Fibroblast of pulmonary artery (primary cell): ENCODE data around the gene GSC2.

Experiments
- DNase-seq: peaks from one replicate; pipeline ENCODE4 v3.0.0-alpha.2; 2010; ENCODE audit warnings: low read depth
- H3K4me3 ChIP-seq: replicated peaks from 2 replicates; pipeline ENCODE4 v1.5.1; 2011; ENCODE audit warnings: low read depth, mild to moderate bottlenecking, control low read depth, low read length, moderate library complexity
- TF ChIP-seq, protein P1 (sequence below): IDR thresholded peaks from 2 replicates; pipeline ENCODE4 v1.5.1; 2011; ENCODE audit warnings: mild to moderate bottlenecking, control low read depth, low read length, inconsistent platforms; ENCODE audit errors: missing control alignments

GSC2 gene

DNA sequence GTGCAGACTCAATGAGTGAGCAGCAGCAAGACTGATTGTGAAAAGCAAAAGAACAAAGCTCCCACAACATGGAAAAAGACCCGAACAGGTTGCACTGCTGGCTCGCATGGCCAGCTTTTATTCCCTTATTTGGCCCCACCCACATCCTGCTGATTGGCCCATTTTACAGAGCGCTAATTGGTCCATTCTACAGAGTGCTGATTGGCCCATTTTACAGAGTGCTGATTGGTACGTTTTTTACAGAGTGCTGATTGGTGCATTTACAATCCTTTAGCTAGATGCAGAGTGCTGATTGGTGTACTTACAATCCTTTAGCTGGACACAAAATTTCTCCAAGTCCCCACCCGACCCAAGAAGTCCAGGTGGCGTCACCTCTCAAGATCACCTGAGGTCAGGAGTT is 43.8 kb upstream of the GSC2 start:
- TF ChIP-seq, protein P1, sequence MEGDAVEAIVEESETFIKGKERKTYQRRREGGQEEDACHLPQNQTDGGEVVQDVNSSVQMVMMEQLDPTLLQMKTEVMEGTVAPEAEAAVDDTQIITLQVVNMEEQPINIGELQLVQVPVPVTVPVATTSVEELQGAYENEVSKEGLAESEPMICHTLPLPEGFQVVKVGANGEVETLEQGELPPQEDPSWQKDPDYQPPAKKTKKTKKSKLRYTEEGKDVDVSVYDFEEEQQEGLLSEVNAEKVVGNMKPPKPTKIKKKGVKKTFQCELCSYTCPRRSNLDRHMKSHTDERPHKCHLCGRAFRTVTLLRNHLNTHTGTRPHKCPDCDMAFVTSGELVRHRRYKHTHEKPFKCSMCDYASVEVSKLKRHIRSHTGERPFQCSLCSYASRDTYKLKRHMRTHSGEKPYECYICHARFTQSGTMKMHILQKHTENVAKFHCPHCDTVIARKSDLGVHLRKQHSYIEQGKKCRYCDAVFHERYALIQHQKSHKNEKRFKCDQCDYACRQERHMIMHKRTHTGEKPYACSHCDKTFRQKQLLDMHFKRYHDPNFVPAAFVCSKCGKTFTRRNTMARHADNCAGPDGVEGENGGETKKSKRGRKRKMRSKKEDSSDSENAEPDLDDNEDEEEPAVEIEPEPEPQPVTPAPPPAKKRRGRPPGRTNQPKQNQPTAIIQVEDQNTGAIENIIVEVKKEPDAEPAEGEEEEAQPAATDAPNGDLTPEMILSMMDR = no peak
- DNase-seq = no peak
- no peak overlapping the region for H3K4me3 ChIP-seq

DNA sequence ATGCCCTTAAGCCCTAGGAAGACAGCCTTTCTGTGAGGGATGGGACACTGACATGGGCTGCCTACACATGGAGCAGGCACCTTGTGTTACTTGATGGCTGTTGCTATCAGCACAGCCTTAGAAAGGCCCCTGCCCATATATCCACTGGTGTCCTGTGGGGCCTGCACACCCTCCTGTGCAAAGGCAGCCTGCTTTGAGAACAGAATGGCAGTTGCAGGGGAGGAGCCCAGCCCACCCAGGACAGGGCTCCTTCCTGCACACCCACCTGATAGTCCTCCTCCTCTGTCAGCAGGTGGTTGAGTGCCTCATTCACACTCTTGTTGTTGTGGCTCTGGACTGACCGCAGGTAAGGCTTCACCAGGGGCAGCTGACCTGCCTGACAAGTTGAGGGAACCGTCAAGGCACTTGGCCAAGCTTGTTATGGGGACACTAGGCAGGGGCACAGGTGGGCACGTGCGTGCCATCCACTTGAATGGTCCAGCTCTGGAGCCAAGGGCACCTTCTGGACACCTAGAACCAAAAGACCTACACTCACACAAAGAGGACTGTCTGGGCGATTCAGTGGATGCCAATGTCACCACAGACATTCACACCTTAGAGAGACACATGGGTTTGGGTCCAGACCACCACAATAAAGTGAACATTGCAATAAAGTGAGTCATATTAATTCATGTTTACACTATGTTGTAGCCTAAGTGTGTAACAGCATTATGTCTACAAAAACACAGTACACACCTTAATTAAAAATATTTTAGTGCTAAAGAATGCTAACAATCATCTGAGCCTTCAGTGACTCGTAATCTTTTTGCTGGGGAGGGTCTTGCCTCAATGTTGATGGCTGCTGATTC is 37.8 kb upstream of the GSC2 start:
- DNase-seq = no peak

DNA sequence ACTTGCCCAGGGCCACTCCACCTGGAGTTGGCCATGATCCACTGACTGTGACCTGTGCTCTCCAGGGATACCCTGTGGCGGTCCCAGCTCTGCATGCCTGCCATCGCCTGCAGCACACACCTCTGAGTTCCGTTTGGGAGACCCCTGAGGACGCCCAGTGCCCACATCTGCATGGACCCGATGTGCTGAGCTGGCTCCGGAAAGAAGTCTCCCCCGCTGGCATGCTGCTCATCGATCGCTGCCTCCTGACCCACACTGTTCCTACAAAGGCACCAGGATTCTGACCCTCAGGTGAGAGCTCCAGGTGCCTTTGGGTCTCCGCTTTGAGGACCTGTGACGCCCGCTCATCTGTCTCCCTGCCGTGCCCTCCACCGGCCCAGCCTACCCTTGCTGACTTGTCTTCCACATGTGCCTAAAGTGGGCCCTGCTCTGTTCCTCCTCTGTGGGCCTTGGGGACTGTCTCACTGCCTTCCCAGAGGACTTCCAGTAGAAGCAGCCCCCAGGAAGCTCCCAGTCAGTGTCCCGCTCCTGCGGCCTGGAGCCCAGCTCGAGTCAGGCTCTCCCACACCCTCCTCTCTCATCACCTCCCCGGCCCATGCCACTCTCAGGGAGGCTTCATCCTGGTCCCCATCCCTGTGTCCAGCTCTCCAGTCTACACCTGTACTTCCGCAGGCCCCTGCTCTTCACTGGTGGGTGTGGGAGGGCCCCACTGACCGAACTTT is 34.3 kb upstream of the GSC2 start:
- TF ChIP-seq, protein P1 = no peak
- no peak for DNase-seq
- H3K4me3 ChIP-seq = no peak overlapping the region

More for the DNA sequence above, 37.8 kb upstream of the GSC2 start:
- TF ChIP-seq, protein P1 = no peak
- H3K4me3 ChIP-seq = no peak overlapping the region

DNA sequence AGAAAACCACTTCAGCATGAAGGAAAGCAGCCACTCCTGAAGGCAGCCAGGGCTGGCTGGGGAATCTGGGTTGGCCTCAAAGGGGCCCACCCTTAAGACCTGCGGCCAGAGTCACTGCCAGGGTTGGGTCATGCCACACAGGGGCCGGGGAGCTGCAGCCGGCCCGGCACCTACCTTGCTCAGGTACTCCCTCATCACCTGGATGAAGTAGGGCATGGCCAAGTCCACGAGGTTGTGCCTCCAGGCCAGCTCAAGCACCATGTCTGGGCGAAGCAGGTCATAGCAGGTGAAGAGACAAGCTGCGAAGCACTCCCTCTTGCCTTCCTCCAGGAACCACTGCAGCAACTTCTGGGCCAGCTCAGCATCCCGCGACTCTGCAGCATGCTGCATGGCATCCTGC is 33.1 kb upstream of the GSC2 start:
- no peak overlapping the region for H3K4me3 ChIP-seq
- no peak for DNase-seq
- TF ChIP-seq, protein P1 = no peak

DNA sequence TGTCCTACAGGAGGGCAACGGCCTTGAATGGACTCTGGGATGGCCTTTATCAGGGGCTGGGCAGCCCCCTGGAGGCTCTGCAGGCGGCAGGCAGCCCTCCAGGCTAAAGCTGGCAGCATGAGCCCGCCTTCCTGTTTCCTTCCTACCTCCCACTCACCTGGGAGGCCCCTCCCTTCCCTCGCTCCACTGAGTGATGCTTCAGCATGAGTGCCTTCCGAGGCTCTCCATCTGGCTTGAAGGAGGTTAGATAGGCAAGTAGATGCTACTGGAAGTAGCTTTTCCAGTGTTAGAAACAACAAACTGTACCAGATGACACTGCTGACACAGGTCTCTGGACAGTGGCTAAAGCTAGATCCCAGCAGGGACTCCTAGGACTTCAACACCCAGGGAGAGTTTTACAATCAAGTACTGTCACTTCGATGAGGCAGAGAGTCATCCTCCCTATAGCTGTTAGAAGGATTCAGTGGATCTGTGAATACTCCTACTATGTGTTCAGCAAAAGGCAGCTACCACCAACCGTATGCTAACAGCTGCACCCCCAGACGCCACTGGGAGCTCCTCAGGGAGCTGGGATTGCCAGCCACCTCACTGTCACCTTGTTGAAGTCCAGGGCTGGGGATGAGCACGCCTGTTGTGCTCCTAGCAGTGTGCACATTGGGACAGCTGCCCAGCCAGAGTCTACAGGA is 32.5 kb upstream of the GSC2 start:
- no peak overlapping the region for H3K4me3 ChIP-seq
- DNase-seq = no peak

DNA sequence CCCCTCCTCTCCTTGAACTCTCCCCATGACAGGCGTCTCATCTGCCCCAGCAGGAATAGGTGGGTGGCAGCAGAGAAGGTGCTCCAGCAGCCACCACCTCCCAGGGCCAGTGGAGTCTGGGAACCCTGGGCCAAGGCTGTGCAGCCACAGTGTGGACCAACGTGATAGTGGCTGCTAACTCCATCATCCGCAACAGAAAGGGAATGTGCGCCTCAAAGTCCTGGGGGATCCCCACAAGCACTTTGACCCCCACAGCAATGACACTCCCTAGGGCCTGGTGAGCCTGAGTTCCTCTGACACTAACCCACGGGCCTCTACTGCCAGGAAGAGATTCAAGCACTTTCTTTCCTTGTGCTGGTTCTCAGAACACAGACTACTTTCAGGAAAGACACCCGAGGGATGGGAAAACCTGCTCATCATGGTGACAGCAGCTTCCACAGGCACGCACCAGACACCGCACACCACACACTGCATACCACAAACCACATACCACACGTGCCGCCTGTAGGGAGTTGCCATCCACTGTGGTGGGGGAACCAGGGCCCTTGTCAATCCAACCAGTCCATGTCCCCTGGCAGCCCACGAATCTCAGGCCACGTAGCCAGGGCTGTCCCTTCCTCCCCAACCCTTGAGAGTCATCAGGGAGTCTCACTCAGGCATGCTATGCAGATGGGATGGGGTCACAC is 31.8 kb upstream of the GSC2 start:
- no peak for DNase-seq
- TF ChIP-seq, protein P1 = no peak
- no peak overlapping the region for H3K4me3 ChIP-seq

More for the DNA sequence above, 32.5 kb upstream of the GSC2 start:
- TF ChIP-seq, protein P1 = no peak
